CD4-positive, alpha-beta T cell treated with Interleukin-4 for 4 hours (primary cell): Measurements from ENCODE around the gene SORCS1.

ENCODE experiments used
- DNase-seq: peaks from one replicate; pipeline ENCODE4 v3.0.0-alpha.2; 2020

Gene SORCS1

GRCh38 chr10:106566873-106567272, 597.6 kb downstream of the SORCS1 start:
- DNase-seq: no peak

- no peak for DNase-seq
Observed at GRCh38 chr10:106565546-106565945, 599.0 kb downstream of the SORCS1 start.

- no peak for DNase-seq
Observed at GRCh38 chr10:106563384-106563783, 601.1 kb downstream of the SORCS1 start.

GRCh38 chr10:106560925-106561640, 603.4 kb downstream of the SORCS1 start:
- no peak for DNase-seq

- DNase-seq: no peak
Observed at GRCh38 chr10:106559442-106559841, 605.1 kb downstream of the SORCS1 start.

- no peak for DNase-seq
Observed at GRCh38 chr10:106557951-106558733, 606.4 kb downstream of the SORCS1 start.

GRCh38 chr10:106557053-106557452, 607.5 kb downstream of the SORCS1 start:
- DNase-seq: no peak

- DNase-seq: no peak
Observed at GRCh38 chr10:106555599-106555998, 608.9 kb downstream of the SORCS1 start.

- no peak for DNase-seq
Observed at GRCh38 chr10:106551501-106552062, 612.9 kb downstream of the SORCS1 start.

GRCh38 chr10:106548832-106549231, 615.7 kb downstream of the SORCS1 start:
- no peak for DNase-seq

GRCh38 chr10:106547047-106547635, 617.4 kb downstream of the SORCS1 start:
- no peak for DNase-seq

GRCh38 chr10:106542461-106542860, 622.0 kb downstream of the SORCS1 start:
- no peak for DNase-seq

- no peak for DNase-seq
Observed at GRCh38 chr10:106540645-106541044, 623.9 kb downstream of the SORCS1 start.

- DNase-seq: no peak
Observed at GRCh38 chr10:106537866-106538265, 626.6 kb downstream of the SORCS1 start.

GRCh38 chr10:106535304-106535953, 629.1 kb downstream of the SORCS1 start:
- no peak for DNase-seq

GRCh38 chr10:106534441-106534840, 630.1 kb downstream of the SORCS1 start:
- DNase-seq: no peak

- DNase-seq: no peak
Observed at GRCh38 chr10:106528702-106529101, 635.8 kb downstream of the SORCS1 start.

- DNase-seq: no peak
Observed at GRCh38 chr10:106525835-106526234, 638.7 kb downstream of the SORCS1 start.
